Activated T-cell treated with anti-CD3 and anti-CD28 coated beads for 48 hours (primary cell): ENCODE data around the gene PYY.
"Not testable (repeated sequence)": the region's sequence is repeated elsewhere in the genome, so short reads cannot be mapped to it uniquely, and the experiment has no call there.

ENCODE experiments used
- DNase-seq: peaks from one replicate; pipeline ENCODE4 v3.0.0-alpha.2; 2020; ENCODE audit warnings: low read depth

Gene PYY

GRCh38 chr17:43953746-43954145 lies at the start of gene PYY:
Gene PYY, minus strand, starts transcription at chr17:43953940. Its CDS starts 457 bp downstream, at chr17:43953483.
- no peak for DNase-seq

GRCh38 chr17:44002141-44002848 lies 48.6 kb upstream of the PYY start:
- no peak for DNase-seq

GRCh38 chr17:44001461-44001920 lies 47.8 kb upstream of the PYY start:
- no peak for DNase-seq

- no peak for DNase-seq
Measured at GRCh38 chr17:44000871-44001460, 47.2 kb upstream of the PYY start.

DNA sequence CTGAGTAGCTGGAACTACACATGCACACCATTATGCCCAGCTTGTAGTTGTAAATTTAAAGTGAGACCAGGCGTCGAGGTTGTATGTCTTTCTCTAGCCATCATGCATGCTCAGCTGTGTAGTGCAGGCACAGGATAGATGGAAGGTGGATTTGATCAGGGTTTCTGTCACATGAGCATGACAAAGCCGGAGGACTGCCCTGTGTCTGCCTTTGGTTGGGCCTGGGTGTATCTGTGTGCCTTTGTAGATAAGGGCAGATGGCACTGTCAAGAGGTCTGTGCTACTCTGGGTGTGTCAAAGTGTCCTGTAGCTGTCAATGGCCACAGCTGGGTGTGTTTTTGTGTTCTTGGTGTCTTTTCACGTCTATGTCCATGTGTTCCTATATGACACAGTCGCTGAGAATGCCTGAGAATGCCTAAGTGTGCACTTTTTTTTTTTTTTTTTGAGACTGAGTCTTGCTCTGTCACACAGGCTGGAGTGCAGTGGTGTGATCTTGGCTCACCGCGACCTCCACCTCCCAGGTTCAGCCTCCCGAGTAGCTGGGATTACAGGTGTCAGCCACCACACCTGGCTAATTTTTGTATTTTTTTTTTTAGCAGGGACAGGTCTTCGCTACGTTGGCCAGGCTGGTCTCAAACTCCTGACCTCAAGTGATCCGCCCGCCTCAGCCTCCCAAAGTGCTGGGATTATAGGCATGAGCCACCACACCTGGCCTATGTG lies 46.6 kb upstream of the PYY start:
- no peak for DNase-seq

DNA sequence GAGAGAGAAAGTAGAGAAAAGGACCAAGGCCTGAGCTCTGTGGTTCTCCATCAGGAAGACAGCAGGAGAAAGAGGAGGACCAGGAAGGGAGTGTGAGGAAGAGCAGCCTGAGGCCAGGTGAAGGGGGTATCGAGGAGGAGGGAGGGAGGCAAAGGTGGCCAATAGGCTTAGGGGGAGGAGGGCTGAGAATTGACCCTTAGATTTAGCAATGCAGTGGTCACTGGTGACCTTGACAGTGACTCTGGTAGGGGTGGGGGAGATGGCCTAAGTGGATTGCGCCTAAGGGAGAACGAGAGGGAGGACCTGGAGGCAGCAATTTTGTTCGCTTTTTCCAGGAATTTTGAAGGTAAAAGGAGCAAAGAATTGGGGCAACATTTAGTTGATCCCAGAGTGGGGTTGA lies 45.3 kb upstream of the PYY start:
- no peak for DNase-seq

DNA sequence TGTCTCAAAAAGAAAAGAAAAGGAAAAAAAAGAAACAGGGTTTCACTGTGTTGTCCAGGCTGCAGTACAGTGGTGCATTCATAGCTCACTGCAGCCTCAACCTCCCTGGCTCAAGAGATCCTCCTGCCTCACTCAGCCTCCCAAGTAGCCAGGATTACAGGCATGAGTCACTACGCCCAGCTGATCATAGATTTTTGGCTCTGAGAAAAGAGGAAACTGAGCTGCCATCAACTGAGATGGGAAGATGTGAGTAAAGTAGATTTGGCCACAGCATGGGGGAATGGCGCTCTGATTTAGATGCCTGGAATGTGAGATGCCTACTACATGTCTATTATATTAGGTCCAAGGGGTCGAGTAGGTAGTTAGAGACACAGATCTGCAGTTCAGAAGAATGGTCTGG lies 44.8 kb upstream of the PYY start:
- DNase-seq = no peak

DNA sequence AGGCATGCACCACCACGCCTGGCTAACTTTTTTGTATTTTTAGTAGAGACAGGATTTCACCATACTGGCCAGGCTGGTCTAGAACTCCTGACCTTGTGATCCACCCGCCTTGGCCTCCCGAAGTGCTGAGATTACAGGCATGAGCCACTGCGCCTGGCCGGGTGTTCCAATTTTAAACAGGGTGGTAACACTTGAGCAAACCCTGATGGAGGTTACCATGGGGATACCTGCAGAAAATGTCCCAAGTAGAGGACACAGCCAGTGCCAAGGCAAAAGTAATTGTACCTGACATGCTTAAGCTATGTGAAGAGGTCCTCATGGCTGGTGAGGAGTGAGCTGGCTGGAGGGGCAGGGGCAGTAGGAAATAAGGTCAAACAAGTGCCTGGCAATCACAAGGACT lies 43.4 kb upstream of the PYY start:
- DNase-seq = not testable (repeated sequence)

DNA sequence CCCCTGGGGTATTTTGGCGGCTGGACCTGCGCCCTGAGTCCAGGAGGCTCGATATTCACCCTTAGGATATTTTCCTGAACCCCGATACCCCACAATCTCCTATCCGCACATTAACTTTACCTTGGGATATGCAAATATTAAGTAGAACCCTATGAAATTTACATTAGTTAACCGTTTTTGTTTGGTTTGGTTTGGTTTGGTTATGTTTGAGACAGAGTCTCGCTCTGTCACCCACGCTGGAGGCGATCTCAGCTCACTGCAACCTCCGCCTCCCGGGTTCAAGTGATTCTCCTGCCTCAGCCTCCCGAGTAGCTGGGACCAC lies 41.4 kb upstream of the PYY start:
- no peak for DNase-seq

- peak; percentile 65 for DNase-seq
Measured at GRCh38 chr17:43994272-43995149, 40.8 kb upstream of the PYY start.

- DNase-seq = no peak
Measured at GRCh38 chr17:43992641-43993040, 38.9 kb upstream of the PYY start.

DNA sequence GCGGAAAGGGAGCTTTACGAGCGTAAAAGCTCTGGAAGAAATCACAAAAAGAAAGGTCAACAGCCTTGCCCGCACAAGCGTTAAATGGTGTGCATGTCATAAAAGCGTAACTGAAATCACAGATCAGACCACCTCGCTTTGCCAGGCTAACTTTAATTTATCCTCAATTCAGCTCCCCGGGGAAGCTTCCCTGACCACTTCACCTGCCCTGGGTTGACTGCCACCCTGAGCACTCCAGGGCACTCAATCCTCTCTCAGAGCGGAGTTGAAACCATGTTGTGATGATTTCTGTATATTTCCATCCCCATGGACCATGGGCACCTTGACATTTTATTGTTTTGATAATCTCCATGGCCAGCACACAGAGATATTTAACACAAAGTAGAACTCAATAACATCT lies 34.6 kb upstream of the PYY start:
- no peak for DNase-seq

DNA sequence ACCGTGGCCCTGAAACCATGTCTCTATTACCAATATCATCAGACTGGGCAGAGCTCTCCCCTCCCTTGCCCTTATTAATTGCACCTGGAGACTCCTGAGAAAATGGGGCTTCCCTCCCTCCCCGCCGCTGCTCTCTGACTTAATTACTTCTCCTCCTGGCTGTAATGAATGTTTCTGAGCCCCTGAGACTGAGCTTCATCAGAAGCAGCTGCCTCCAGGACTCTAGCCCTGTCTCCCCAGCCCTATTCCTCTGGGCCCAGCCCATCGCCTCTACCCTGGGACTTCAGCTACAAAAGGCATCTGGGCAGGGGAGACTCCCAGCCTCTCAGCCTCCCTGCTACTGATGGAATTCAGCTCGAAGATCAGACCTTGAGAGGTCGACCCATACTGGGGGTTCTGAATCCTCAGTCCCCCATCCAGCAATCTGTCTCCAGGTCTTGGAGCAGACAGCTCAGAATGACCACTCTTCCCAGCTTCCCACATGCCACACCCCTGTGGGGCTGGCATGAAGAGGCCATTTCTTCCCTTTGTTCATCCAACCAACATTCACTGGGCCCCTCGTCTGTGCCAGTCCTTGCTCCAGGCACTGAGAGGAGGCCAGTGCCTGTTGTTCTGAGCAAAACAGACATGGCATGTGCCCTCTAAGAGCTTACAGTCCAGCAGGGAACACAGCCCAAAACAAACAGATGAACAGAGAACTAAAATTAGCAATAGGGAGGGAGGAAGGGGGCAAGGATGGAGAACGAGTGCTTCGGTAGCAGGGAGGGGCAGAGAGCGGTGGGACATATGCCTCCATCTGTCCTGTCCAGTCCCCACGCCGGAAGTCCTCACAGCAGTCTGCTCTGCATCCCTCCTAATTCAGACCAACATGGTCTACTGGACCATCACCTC lies 33.6 kb upstream of the PYY start:
- DNase-seq = no peak

DNA sequence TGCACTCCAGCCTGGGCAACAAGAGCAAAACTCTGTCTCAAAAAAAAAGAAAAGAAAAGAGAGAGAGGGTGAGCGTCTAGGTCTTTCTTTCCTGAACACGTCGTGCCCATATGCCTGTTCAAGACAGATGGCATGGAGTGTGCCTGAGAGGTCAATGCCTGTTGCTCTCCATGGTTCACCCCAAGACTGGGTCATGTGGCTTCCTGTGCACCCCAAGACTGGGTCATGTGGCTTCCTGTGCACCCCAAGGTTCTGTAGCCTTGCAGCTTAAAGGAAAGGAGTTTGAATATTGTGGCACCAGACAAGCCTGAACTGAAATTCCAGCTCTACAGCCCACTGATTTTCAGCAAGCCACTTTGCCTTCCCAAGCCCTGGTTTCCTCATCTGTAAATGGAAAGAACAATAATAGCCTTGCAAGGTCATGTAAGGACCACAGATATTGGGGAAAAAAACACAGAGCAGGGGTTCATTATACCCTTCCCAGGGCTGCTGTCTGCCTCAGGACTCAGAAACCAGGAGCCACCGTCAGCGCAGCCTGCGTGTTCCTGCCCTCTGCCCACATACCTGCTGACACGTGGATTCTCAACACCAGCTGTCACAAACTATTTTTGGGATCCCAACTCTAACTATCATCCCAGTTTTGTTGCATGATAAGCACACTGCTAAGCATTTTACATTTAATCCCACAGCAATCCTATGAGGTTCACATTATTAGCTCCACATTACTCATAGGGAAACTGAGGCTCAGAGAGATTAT lies 32.7 kb upstream of the PYY start:
- no peak for DNase-seq

- DNase-seq = no peak
Measured at GRCh38 chr17:43984521-43984920, 30.8 kb upstream of the PYY start.

GRCh38 chr17:43983515-43984411 lies 30.0 kb upstream of the PYY start:
- no peak for DNase-seq

DNA sequence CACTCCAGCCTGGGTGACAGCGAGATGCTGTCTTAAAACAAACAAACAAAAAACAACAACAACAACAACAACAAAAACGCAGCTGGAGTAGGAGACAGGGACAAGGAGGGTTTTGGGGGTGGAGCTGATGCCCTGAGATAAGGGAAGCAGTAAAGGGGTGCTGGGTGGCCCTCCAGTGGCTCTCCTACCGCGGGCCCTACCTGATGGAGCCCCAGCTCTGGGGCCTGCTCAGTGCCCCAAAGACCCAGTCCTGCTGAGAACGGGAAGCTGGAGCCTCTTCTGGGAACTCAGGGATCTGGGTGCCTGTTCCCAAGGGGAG lies 29.4 kb upstream of the PYY start:
- no peak for DNase-seq

- DNase-seq = no peak
Measured at GRCh38 chr17:43982171-43982570, 28.4 kb upstream of the PYY start.

DNA sequence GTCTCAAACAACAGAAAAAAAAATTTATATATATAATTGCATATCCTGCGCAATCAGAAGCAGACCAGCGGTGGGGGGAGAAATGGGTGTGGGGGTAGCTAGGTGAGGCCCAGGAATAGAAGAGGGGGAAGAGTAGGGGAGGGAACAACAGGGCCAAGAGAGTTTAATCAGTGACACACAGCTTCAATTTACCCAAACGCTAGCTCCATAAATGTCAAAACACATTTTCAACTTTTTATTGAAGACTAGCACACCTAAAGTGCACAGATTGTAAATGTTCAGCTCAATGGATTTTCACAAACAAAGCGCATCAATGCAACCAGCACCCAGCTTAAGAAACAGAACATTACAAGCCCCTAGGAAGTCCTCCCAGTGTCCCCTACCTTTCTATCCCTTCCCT lies 25.9 kb upstream of the PYY start:
- no peak for DNase-seq

DNA sequence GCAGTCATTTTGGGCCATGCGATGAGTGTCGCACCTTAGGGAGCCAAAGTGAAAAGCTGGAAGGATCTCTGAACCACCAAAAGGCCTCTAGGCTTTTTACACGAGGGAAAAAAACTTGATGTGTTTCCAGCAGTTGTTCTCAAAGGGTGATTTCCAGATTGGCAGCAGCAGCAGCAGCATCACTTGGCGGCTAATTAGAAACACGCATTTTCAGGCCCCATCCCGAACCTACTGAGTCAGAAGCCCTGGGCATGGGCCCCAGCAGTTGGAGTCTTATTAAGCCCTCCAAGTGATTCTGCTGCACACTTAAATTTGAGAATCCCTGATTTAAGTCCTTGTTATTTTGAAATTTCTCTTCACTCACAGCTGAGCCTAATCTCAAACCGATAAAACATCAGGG lies 25.3 kb upstream of the PYY start:
- DNase-seq = no peak
